GM12878 (cell line): ENCODE measurements around the gene ACACB.

Experiments
- BCL11A ChIP-seq: IDR thresholded peaks from 2 replicates; pipeline ENCODE4 v1.6.1; 2011; ENCODE audit warnings: low read depth, low read length
- EP300 ChIP-seq, 2 experiments: fragments of 150-350 bp in 1 of 2; IDR thresholded peaks; 2 replicates each; pipeline ENCODE4 v1.6.1; 2011 to 2012; ENCODE audit warnings: low read depth in 2 of 2, low read length in 2 of 2, borderline replicate concordance in 1 of 2, improper control_type of control experiment in 1 of 2, inconsistent platforms in 1 of 2; ENCODE audit not compliant: control insufficient read depth in 1 of 2
- NR2C2 ChIP-seq: IDR thresholded peaks from 2 replicates; pipeline ENCODE4 v1.6.1; 2011; ENCODE audit warnings: borderline replicate concordance, low read depth; ENCODE audit not compliant: control insufficient read depth, insufficient read length
- POLR2AphosphoS5 ChIP-seq: IDR thresholded peaks from 2 replicates; pipeline ENCODE4 v1.6.1; 2011; ENCODE audit warnings: mild to moderate bottlenecking, low read length, inconsistent platforms
- TCF12 ChIP-seq: IDR thresholded peaks from 2 replicates; pipeline ENCODE4 v1.6.1; 2011; ENCODE audit warnings: low read depth, mild to moderate bottlenecking, low read length

DNA sequence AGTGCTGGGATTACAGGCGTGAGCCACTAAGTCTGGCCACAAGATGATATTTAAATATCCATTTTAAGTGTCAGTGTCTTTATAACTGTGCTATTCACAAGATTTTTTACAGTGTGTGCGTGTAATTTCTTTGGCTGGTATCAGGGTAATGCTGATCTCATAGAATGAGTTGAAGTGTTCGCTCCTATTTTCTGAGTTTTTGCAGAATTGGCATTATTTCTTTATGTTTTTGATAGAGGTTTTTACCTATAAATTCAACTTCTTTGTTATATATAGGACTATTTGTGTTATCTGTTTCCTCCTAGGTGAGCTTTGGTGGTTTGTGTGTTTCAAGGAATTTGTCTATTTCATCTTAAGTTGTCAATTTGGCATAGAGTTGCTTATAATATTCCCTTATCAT, 147.1 kb downstream of the ACACB start:
- TF ChIP-seq POLR2AphosphoS5 (no peak), EP300 (IDR thresholded peaks at IDR 0.05; ENCODE audit: borderline replicate concordance in 1 of 2, control insufficient read depth in 1 of 2, low read depth in 2 of 2, low read length in 2 of 2) (no peak), TCF12 (no peak), NR2C2 (no peak), BCL11A (no peak)
